Osteoblast (primary cell): ENCODE results near the gene DCX. TPM values are rescaled to one million over a fixed set of nuclear protein-coding genes. Genes with fewer than 3 reads are reported as not detected.

Experiments
- DNase-seq: peaks from one replicate; pipeline ENCODE4 v3.0.0; 2011; ENCODE audit warnings: low spot score, mixed read lengths; ENCODE audit not compliant: insufficient read length; ENCODE audit errors: missing footprints
- H2AFZ ChIP-seq: 2 replicates; pipeline ENCODE4 v1.6.0; 2011; ENCODE audit warnings: mild to moderate bottlenecking, low read length
- H3K27ac ChIP-seq: 2 replicates; pipeline ENCODE4 v1.5.1; 2011; ENCODE audit warnings: mild to moderate bottlenecking, low read depth, low read length, moderate library complexity
- H3K27me3 ChIP-seq: 2 replicates; pipeline ENCODE4 v1.6.0; 2012; ENCODE audit warnings: mild to moderate bottlenecking, control low read depth, inconsistent platforms, low read length, moderate library complexity; ENCODE audit not compliant: insufficient read depth
- H3K36me3 ChIP-seq: 2 replicates; pipeline ENCODE4 v1.5.1; 2011; ENCODE audit warnings: mild to moderate bottlenecking, low read length, control low read depth, moderate library complexity; ENCODE audit not compliant: insufficient read depth
- H3K4me1 ChIP-seq: 2 replicates; pipeline ENCODE4 v1.5.1; 2011; ENCODE audit warnings: mild to moderate bottlenecking, low read length, control low read depth, moderate library complexity; ENCODE audit not compliant: insufficient read depth
- H3K4me2 ChIP-seq: 2 replicates; pipeline ENCODE4 v1.6.0; 2011; ENCODE audit warnings: mild to moderate bottlenecking, low read length; ENCODE audit not compliant: insufficient read depth
- H3K4me3 ChIP-seq: fragments of 200-600 bp; sonication (generic); 3 replicates; pipeline ENCODE4 v1.5.1; 2012; ENCODE audit warnings: mild to moderate bottlenecking, low read length, inconsistent platforms; ENCODE audit not compliant: insufficient read depth
- H3K79me2 ChIP-seq: 2 replicates; pipeline ENCODE4 v1.6.0; 2012; ENCODE audit warnings: mild to moderate bottlenecking, low read length, control low read depth, inconsistent platforms; ENCODE audit not compliant: insufficient read depth
- H3K9me3 ChIP-seq: 2 replicates; pipeline ENCODE4 v1.5.1; 2011; ENCODE audit warnings: low read depth, low read length, control low read depth
- H4K20me1 ChIP-seq: 2 replicates; pipeline ENCODE4 v1.6.0; 2012; ENCODE audit warnings: mild to moderate bottlenecking, low read length, control low read depth; ENCODE audit not compliant: insufficient read depth
- total RNA-seq: library from RNA; depleted of rRNA; stranded (reverse); fragments of >200 nt; gene quantifications from 2 replicates; pipeline ENCODE4 v1.2.3, GENCODE V29; 2012
- TF ChIP-seq, protein P1 (sequence below): IDR thresholded peaks from 2 replicates; pipeline ENCODE4 v1.5.1; 2011; ENCODE audit warnings: mild to moderate bottlenecking, low read depth, low read length, moderate library complexity; ENCODE audit errors: extremely low read depth

Gene DCX
- total RNA-seq, 1 donor = not detected

DNA sequence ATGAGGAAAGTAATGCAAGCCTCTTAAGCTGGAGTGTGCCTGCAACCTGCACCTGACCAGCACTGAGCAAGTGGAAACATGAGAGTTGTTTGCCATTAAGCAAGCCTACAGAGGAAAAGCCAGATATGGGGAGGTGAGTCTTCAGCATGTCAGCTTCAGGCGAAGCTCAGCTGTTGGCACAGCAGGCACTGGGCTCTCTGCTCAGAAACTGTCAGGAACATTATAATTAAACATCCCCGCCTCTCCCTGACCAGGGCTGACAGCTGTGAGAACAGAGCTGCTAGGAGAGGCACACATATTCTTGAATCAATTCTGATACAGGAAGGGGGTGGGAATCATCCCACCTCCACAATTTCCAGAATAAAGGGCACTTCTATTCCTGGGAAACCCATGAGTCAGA, 19.0 kb upstream of the DCX start:
- no peaks in the 10 kb centered on the region for H3K4me1 ChIP-seq
- H3K27me3 ChIP-seq = peaks cover 7% of the 10 kb centered on the region
- no peak for DNase-seq
- H3K36me3 ChIP-seq = no peaks in the 10 kb centered on the region
- H2AFZ ChIP-seq = no peak overlapping the region
- H4K20me1 ChIP-seq = no peaks in the 10 kb centered on the region
- H3K4me2 ChIP-seq = no peak overlapping the region
- no peak overlapping the region for H3K4me3 ChIP-seq
- H3K27ac ChIP-seq = no peak overlapping the region
- TF ChIP-seq, protein P1, sequence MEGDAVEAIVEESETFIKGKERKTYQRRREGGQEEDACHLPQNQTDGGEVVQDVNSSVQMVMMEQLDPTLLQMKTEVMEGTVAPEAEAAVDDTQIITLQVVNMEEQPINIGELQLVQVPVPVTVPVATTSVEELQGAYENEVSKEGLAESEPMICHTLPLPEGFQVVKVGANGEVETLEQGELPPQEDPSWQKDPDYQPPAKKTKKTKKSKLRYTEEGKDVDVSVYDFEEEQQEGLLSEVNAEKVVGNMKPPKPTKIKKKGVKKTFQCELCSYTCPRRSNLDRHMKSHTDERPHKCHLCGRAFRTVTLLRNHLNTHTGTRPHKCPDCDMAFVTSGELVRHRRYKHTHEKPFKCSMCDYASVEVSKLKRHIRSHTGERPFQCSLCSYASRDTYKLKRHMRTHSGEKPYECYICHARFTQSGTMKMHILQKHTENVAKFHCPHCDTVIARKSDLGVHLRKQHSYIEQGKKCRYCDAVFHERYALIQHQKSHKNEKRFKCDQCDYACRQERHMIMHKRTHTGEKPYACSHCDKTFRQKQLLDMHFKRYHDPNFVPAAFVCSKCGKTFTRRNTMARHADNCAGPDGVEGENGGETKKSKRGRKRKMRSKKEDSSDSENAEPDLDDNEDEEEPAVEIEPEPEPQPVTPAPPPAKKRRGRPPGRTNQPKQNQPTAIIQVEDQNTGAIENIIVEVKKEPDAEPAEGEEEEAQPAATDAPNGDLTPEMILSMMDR = no peak
- H3K79me2 ChIP-seq = no peaks in the 10 kb centered on the region
- peaks cover 2% of the 10 kb centered on the region for H3K9me3 ChIP-seq

DNA sequence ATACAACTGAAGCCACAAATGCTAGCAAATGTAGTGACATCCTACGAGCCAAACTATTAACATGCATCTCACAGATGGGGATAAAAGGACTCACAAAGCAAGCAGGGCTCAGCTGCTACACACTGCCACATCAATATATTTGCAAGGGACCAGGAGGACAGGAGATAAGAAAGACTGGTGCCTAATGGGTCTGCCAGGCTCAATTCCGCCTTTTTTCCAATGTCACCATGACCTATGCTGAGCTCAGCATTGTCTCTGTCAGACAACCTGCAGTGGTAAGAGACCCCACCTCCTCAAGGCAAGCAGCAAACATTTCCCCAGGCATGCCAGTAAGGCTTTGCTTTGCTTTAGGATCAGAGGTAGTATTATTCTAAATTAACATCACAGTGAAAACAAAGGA, 435 bp downstream of the DCX start:
- H3K27ac ChIP-seq = no peak overlapping the region
- H2AFZ ChIP-seq = no peak overlapping the region
- no peak overlapping the region for H3K4me2 ChIP-seq
- H3K27me3 ChIP-seq = no peaks in the 10 kb centered on the region
- no peaks in the 10 kb centered on the region for H4K20me1 ChIP-seq
- TF ChIP-seq, protein P1 = no peak
- no peaks in the 10 kb centered on the region for H3K36me3 ChIP-seq
- H3K4me1 ChIP-seq = no peaks in the 10 kb centered on the region
- H3K4me3 ChIP-seq = no peak overlapping the region
- no peaks in the 10 kb centered on the region for H3K79me2 ChIP-seq
- DNase-seq = no peak
- H3K9me3 ChIP-seq = no peaks in the 10 kb centered on the region

DNA sequence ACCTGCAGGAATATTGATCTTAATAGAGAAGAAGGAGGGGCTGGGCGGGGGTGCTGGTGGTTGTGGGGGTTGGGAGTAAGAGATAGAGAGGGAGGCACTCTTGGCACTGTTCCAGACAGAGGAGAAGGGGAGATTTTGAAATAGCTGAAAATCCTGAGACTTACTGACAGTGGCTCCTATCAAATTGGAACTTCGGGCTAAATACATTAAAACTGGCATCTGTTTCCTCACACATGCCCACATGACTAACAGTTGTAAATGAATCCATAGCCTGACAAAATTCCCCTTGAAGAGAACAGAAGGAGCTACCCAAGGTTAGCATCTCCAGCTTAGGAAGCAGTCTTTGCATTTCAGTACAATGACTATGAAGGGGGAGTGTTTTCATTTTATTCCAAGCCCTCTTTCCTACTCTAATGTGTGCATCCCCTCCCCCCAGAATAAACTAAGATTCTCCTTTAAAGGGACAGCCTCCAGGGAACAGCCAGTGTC, 1.4 kb downstream of the DCX start:
- H4K20me1 ChIP-seq = no peaks in the 10 kb centered on the region
- no peak overlapping the region for H3K4me2 ChIP-seq
- H3K9me3 ChIP-seq = no peaks in the 10 kb centered on the region
- no peaks in the 10 kb centered on the region for H3K36me3 ChIP-seq
- H3K27ac ChIP-seq = no peak overlapping the region
- no peak for DNase-seq
- H3K4me3 ChIP-seq = no peak overlapping the region
- no peak overlapping the region for H2AFZ ChIP-seq
- no peaks in the 10 kb centered on the region for H3K27me3 ChIP-seq
- TF ChIP-seq, protein P1 = no peak
- H3K4me1 ChIP-seq = no peaks in the 10 kb centered on the region
- H3K79me2 ChIP-seq = no peaks in the 10 kb centered on the region

DNA sequence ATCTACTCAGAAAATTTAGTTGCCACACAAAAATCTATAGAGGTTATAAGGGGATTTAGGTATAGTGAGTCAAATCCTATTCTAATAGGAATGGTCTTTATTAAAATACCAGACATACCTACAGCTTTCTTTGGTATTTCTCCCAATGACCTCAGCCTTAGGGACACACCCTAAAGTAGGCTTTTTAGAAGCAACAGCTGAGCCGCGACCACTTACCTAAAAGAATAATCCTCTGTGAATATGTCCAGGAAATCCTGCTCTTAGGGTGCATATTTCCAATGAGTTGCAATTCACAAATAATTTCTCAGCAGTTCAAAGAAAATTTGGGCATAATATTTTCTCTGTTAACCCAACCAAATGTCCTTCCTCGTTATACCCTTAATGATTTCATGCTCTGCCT, 2.7 kb downstream of the DCX start:
- DNase-seq = no peak
- no peak overlapping the region for H3K4me3 ChIP-seq
- H3K27ac ChIP-seq = no peak overlapping the region
- TF ChIP-seq, protein P1 = no peak
- no peaks in the 10 kb centered on the region for H3K4me1 ChIP-seq
- H4K20me1 ChIP-seq = no peaks in the 10 kb centered on the region
- no peaks in the 10 kb centered on the region for H3K27me3 ChIP-seq
- H3K36me3 ChIP-seq = no peaks in the 10 kb centered on the region
- no peaks in the 10 kb centered on the region for H3K9me3 ChIP-seq
- H2AFZ ChIP-seq = no peak overlapping the region
- no peak overlapping the region for H3K4me2 ChIP-seq
- H3K79me2 ChIP-seq = no peaks in the 10 kb centered on the region
